IMR-90 (cell line): ENCODE data around the gene RTL1. TPM values are rescaled to one million over a fixed set of nuclear protein-coding genes. Genes with fewer than 3 reads are reported as not detected.

Experiments
- ATAC-seq: fragments of 200-7000 bp; cut with Tn5 transposase; 2 replicates; pipeline ENCODE4 v1.9.1; 2020; ENCODE audit warnings: low read depth, mild to moderate bottlenecking, moderate library complexity
- BruUV-seq: library from RNA; stranded (reverse); fragments of 400-500 nt; replicated peaks from 2 replicates; lab custom pipeline; 2021; lab: Mats Ljungman, UMichigan
- CTCF ChIA-PET: fragments of 300-600 bp; formaldehyde crosslinking; extraction: SDS; loops from one replicate; lab custom pipeline; 2021; ENCODE audit warnings: antibody characterized with exemption; lab: Yijun Ruan, JAX
- POLR2A ChIA-PET: fragments of 300-600 bp; sonication (Branson Sonifier 250); formaldehyde crosslinking; loops from one replicate; lab custom pipeline; 2022; ENCODE audit warnings: antibody characterized with exemption; ENCODE audit not compliant: unreplicated experiment; lab: Charles Lee
- DNase-seq: peaks from one replicate; pipeline ENCODE4 v3.0.0; 2013
- H2AFZ ChIP-seq: replicated peaks from 2 replicates; pipeline ENCODE3; 2013; ENCODE audit warnings: low read length, mild to moderate bottlenecking; ENCODE audit not compliant: poor library complexity
- H2AK5ac ChIP-seq: 2 replicates; pipeline ENCODE4 v1.6.1; 2013; ENCODE audit warnings: low read depth, low read length, inconsistent platforms
- H2AK9ac ChIP-seq: replicated peaks from 2 replicates; pipeline ENCODE3; 2013; ENCODE audit warnings: mild to moderate bottlenecking, low read depth, low read length, moderate library complexity; ENCODE audit not compliant: poor library complexity
- H2BK120ac ChIP-seq: 2 replicates; pipeline ENCODE4 v1.6.1; 2013; ENCODE audit warnings: low read depth, low read length, inconsistent platforms
- H2BK15ac ChIP-seq: 3 replicates; pipeline ENCODE4 v1.6.1; 2013; ENCODE audit warnings: low read depth, low read length, inconsistent platforms
- H2BK20ac ChIP-seq: 2 replicates; pipeline ENCODE4 v1.6.1; 2013; ENCODE audit warnings: low read depth, mild to moderate bottlenecking, inconsistent platforms, low read length, moderate library complexity
- H2BK5ac ChIP-seq: 2 replicates; pipeline ENCODE4 v1.6.1; 2013; ENCODE audit warnings: mild to moderate bottlenecking, low read depth, low read length, inconsistent platforms; ENCODE audit not compliant: poor library complexity, severe bottlenecking
- H3K14ac ChIP-seq: replicated peaks from 2 replicates; pipeline ENCODE4 v1.6.1; 2013; ENCODE audit warnings: low read depth, low read length, inconsistent platforms
- H3K18ac ChIP-seq: 2 replicates; pipeline ENCODE4 v1.6.1; 2013; ENCODE audit warnings: low read depth, low read length, control low read depth
- H3K23ac ChIP-seq: 2 replicates; pipeline ENCODE4 v1.6.1; 2013; ENCODE audit warnings: low read depth, low read length, inconsistent platforms
- H3K27ac ChIP-seq: 2 replicates; pipeline ENCODE4 v1.5.1; 2013; ENCODE audit warnings: mild to moderate bottlenecking, control low read depth, low read length; ENCODE audit not compliant: insufficient read depth
- H3K27me3 ChIP-seq: 2 replicates; pipeline ENCODE4 v1.6.1; 2013; ENCODE audit warnings: low read length; ENCODE audit not compliant: control insufficient read depth, insufficient read depth
- H3K36me3 ChIP-seq: 2 replicates; pipeline ENCODE4 v1.6.1; 2013; ENCODE audit warnings: low read length, mixed read lengths; ENCODE audit not compliant: control insufficient read depth, insufficient read depth
- H3K4ac ChIP-seq: 2 replicates; pipeline ENCODE4 v1.6.1; 2013; ENCODE audit warnings: low read depth, low read length, inconsistent platforms
- H3K4me1 ChIP-seq: 2 replicates; pipeline ENCODE4 v1.6.1; 2013; ENCODE audit warnings: low read length, mixed read lengths; ENCODE audit not compliant: control insufficient read depth, insufficient read depth
- H3K4me2 ChIP-seq: 2 replicates; pipeline ENCODE4 v1.6.1; 2013; ENCODE audit warnings: low read depth, mild to moderate bottlenecking, control low read depth, low read length, moderate library complexity
- H3K4me3 ChIP-seq: 2 replicates; pipeline ENCODE4 v1.5.1; 2013; ENCODE audit warnings: low read depth, mild to moderate bottlenecking, control low read depth, low read length, moderate library complexity; ENCODE audit not compliant: insufficient read depth
- H3K56ac ChIP-seq: 2 replicates; pipeline ENCODE4 v1.6.1; 2013; ENCODE audit warnings: low read length, inconsistent platforms; ENCODE audit not compliant: insufficient read depth; ENCODE audit errors: extremely low read depth
- H3K79me1 ChIP-seq, 2 experiments: 2 replicates each; pipeline ENCODE4 v1.6.1; 2013; ENCODE audit warnings: low read length in 2 of 2, inconsistent platforms in 1 of 2, low read depth in 1 of 2
- H3K9ac ChIP-seq: 2 replicates; pipeline ENCODE4 v1.6.1; 2013; ENCODE audit warnings: low read depth, low read length, control low read depth
- H3K9me1 ChIP-seq: 2 replicates; pipeline ENCODE4 v1.6.1; 2013; ENCODE audit warnings: low read length, inconsistent platforms; ENCODE audit not compliant: insufficient read depth
- H3K9me3 ChIP-seq: 2 replicates; pipeline ENCODE4 v1.6.1; 2013; ENCODE audit warnings: low read length; ENCODE audit not compliant: control insufficient read depth, insufficient read depth
- H4K20me1 ChIP-seq: 2 replicates; pipeline ENCODE4 v1.6.1; 2013; ENCODE audit warnings: low read length, inconsistent platforms; ENCODE audit not compliant: insufficient read depth
- H4K5ac ChIP-seq: 2 replicates; pipeline ENCODE4 v1.6.1; 2013; ENCODE audit warnings: mild to moderate bottlenecking, low read depth, low read length, control low read depth
- H4K8ac ChIP-seq, 2 experiments: 2 replicates each; pipeline ENCODE4 v1.6.1; 2013; ENCODE audit warnings: low read depth in 2 of 2, low read length in 2 of 2, control low read depth in 1 of 2, inconsistent platforms in 1 of 2
- H4K91ac ChIP-seq: 2 replicates; pipeline ENCODE4 v1.6.1; 2013; ENCODE audit warnings: low read depth, low read length, inconsistent platforms; ENCODE audit not compliant: insufficient read depth
- CHD1 ChIP-seq: IDR thresholded peaks from 2 replicates; pipeline ENCODE4 v1.6.1; 2012; ENCODE audit warnings: low read depth, low read length, improper control_type of control experiment
- CTCF ChIP-seq: conservative IDR thresholded peaks from 2 replicates; pipeline ENCODE4 v1.5.1; 2012; ENCODE audit warnings: mild to moderate bottlenecking, low read depth, low read length, improper control_type of control experiment
- MXI1 ChIP-seq: IDR thresholded peaks from 2 replicates; pipeline ENCODE4 v1.6.1; 2012; ENCODE audit warnings: low read depth, mild to moderate bottlenecking, low read length, moderate library complexity, borderline replicate concordance
- NFE2L2 ChIP-seq: fragments of 150-350 bp; IDR thresholded peaks from 2 replicates; pipeline ENCODE4 v1.6.1; 2016; ENCODE audit warnings: low read depth, mild to moderate bottlenecking, low read length
- POLR2A ChIP-seq: IDR thresholded peaks from 2 replicates; pipeline ENCODE4 v1.6.1; 2012; ENCODE audit warnings: mild to moderate bottlenecking, low read depth, low read length
- RAD21 ChIP-seq: IDR thresholded peaks from 2 replicates; pipeline ENCODE4 v1.6.1; 2012; ENCODE audit warnings: low read length, improper control_type of control experiment
- SMC3 ChIP-seq: fragments of 150-350 bp; IDR thresholded peaks from 2 replicates; pipeline ENCODE4 v1.6.1; 2016; ENCODE audit warnings: low read depth, mild to moderate bottlenecking, antibody characterized with exemption, low read length, moderate library complexity
- WGBS, 2 experiments: methylation state at CpG; one replicate each; pipeline versions ENCODE4 v1.1.5 to v1.1.7; 2013; ENCODE audit warnings: missing lambda C conversion rate in 2 of 2; ENCODE audit not compliant: insufficient read length in 1 of 2; ENCODE audit errors: extremely low coverage in 2 of 2; 5-methylcytosine and 5-hydroxymethylcytosine counted together
- dilution Hi-C: fragments of 300-500 bp; cut with HindIII; formaldehyde crosslinking; loops from one replicate; pipeline ENCODE4 v1.14.3; 2018; ENCODE audit warnings: low sequenced_read_pairs; ENCODE audit not compliant: unreplicated experiment
- in situ Hi-C: fragments of 300-500 bp; cut with MboI; formaldehyde crosslinking; loops from 3 replicates; pipeline ENCODE4 v1.14.3; 2019; ENCODE audit warnings: low sequenced_read_pairs, inconsistent platforms, mixed read lengths
- intact Hi-C: fragments of 100-400 bp; cut with micrococcal nuclease; formaldehyde crosslinking; loops from 2 replicates; pipeline ENCODE4 v1.10.0; 2022
- polyA plus RNA-seq, 3 experiments: library from polyadenylated mRNA; depleted of rRNA; stranded (reverse); fragments of >200 nt; gene quantifications; 2 replicates each; pipeline ENCODE4 v1.2.3, GENCODE V29; 2012; ENCODE audit warnings: low replicate concordance in 1 of 3
- total RNA-seq: library from RNA; depleted of rRNA; stranded (reverse); fragments of >200 nt; gene quantifications from 2 replicates; pipeline ENCODE4 v1.2.3, GENCODE V29; 2012
- TF ChIP-seq, protein P1 (sequence below): fragments of 150-350 bp; IDR thresholded peaks from 2 replicates; pipeline ENCODE4 v1.6.1; 2016; ENCODE audit warnings: low read depth, mild to moderate bottlenecking, low read length, moderate library complexity, borderline replicate concordance

RTL1 gene
- total and polyA plus RNA-seq, 2 of the 4 experiments (the other 2 are of a cell fraction), result not detected

GRCh38 chr14:100906420-100906819 lies 2.9 kb upstream of the RTL1 start:
- no peak for DNase-seq
- peaks cover 45% of the 10 kb centered on the region for H4K20me1 ChIP-seq
- H3K36me3 ChIP-seq, result peaks cover 59% of the 10 kb centered on the region
- H4K91ac ChIP-seq, result no peak overlapping the region
- POLR2A ChIA-PET, result no interaction called here
- intact Hi-C loops (loop anchor here (1.0 kb wide), 1 partner anchor 329 kb away; no protein-coding TSS in a partner anchor), dilution Hi-C loops (no loop called here), in situ Hi-C loops (no loop called here)
- no peak overlapping the region for H3K9ac ChIP-seq
- no peak overlapping the region for H4K5ac ChIP-seq
- no peak overlapping the region for H3K27ac ChIP-seq
- H3K4ac ChIP-seq, result no peak overlapping the region
- TF ChIP-seq RAD21, result peak; percentile 26; the same call in 1 of the 2 replicates
- TF ChIP-seq NFE2L2, result no peak
- TF ChIP-seq CHD1, result no peak
- TF ChIP-seq CTCF, result 0 out of 2 replicates have a peak, but pooled peaks have one; percentile 13
- TF ChIP-seq SMC3, result 0 out of 2 replicates have a peak, but pooled peaks have one; percentile 13
- TF ChIP-seq MXI1, result no peak
- TF ChIP-seq POLR2A, result no peak
- TF ChIP-seq, protein P1, sequence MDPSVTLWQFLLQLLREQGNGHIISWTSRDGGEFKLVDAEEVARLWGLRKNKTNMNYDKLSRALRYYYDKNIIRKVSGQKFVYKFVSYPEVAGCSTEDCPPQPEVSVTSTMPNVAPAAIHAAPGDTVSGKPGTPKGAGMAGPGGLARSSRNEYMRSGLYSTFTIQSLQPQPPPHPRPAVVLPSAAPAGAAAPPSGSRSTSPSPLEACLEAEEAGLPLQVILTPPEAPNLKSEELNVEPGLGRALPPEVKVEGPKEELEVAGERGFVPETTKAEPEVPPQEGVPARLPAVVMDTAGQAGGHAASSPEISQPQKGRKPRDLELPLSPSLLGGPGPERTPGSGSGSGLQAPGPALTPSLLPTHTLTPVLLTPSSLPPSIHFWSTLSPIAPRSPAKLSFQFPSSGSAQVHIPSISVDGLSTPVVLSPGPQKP, result no peak
- H4K8ac ChIP-seq, result no peak overlapping the region
- no peak overlapping the region for H2AFZ ChIP-seq
- H3K14ac ChIP-seq, result no peak overlapping the region
- H3K9me1 ChIP-seq, result no peaks in the 10 kb centered on the region; the same call in 1 of the 2 replicates
- H2BK15ac ChIP-seq, result no peak overlapping the region
- no peak overlapping the region for H3K4me3 ChIP-seq
- no peak overlapping the region for H2AK5ac ChIP-seq
- H3K56ac ChIP-seq, result no peak overlapping the region
- H3K4me2 ChIP-seq, result no peak overlapping the region
- no TSS peak for BruUV-seq
- peaks cover 5 to 33% of the 10 kb centered on the region in 2 experiments; a peak in 3 of 4 replicates for H3K79me1 ChIP-seq
- ATAC-seq, result no peak
- H3K9me3 ChIP-seq, result no peaks in the 10 kb centered on the region
- H2BK20ac ChIP-seq, result no peak overlapping the region
- CTCF ChIA-PET, result interaction anchor here (0.6 to 1.1 kb wide), 2 partner anchors 8 to 711 kb away, joined by 3 read pairs; no protein-coding TSS in a partner anchor
- no peak overlapping the region for H3K23ac ChIP-seq
- H2BK120ac ChIP-seq, result no peak overlapping the region
- H3K27me3 ChIP-seq, result peaks cover 11% of the 10 kb centered on the region; the same call in 1 of the 2 replicates
- no peak overlapping the region for H3K18ac ChIP-seq
- H2AK9ac ChIP-seq, result no peak overlapping the region
- H3K4me1 ChIP-seq, result peaks cover 5% of the 10 kb centered on the region; the same call in 1 of the 2 replicates
- WGBS, 2 experiments, result 20% methylated on average over 1 of the region's 6 CpGs; no CpG with 5 or more reads in 1 of the 2 experiments
- no peak overlapping the region for H2BK5ac ChIP-seq
